ENCODE data around the gene ST3GAL3. TPM values are rescaled to one million over a fixed set of nuclear protein-coding genes. Genes with fewer than 3 reads are reported as not detected.

The ST3GAL3 gene
- total RNA-seq, 1 experiment from 2014 or later: 4.6 TPM

DNA sequence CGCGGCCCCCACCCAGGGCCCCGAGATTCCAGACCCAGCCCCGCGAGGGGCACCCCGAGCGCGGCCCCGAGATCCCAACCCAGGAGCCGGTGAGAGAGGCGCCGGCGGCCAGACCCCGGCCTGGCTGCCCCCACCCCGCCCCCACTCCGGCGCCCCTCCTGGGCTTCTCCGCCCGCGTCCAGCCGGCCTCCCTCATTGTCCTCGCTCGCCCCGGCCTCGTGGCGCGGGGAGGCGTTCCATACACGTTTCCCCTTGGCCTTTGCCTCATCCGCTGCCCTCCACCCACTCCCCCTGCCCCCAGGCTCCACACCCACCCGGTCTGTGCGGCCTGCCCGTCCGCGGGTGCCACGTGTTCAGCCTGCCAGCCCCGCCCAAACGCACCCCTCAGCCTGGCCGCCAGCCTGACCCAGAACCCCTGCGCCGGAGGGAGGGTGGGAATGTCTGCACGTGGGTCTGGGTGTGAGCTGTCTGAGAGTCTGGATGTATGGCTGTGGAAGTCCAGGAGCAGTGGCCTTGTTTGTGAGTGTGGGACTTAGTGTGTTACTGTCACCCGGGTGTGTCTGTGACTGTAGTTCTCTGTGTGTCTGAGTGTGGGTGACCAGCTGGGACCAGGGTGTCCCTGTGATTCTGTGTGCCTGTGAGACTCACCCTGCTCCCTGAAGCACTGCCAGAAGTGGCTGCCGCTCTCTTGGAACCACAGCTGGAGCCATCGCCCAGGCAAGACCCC, 272.4 kb downstream of the ST3GAL3 start:
- DNase-seq (ENCODE audit: low spot score): peak; percentile 51

DNA sequence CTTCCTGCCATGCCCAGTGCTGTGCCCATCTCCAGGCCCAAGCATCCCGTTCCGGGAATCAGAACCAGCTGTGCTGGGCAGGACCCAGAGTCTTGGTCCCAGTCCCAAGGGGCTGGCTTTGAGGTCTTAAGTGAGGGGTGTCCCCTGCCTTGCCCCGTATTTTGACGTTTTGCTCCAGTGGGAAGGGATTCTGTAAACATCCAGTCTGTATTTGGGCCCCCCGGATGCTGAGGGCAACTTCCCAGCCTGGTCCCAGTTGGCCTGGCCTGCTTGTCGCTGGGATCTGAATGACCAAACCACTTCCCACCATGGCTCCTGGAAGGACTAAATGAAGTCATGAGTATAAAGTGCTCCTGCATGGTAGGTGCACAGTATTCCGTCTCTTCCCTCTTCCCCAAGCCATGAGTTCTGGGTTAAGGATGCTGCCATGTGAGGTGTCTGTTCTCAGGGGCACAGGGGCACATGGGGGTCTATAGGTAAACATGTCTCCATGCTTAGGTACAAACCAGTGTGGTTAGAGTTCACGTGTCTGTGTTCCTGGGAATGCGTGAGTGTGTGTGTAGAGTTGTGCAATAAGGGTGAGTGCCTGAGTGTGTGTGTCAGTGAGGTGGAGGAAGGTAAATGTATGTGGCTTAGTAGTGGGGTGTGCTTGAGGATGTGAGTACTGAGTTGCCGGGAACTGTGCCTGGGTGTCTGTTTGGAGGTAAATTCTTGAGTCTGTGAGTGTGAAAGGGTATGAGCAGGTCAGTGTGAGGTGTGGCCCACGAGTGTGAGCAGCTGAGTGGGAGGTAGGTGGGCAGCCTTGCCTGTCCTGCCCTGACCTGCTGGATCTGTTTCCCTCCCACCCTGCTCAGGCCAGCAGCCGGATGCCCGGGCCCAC, 273.2 kb downstream of the ST3GAL3 start:
- DNase-seq (ENCODE audit: low spot score): peak; percentile 39

Small RNAs within 50 kb of the gene (small RNA-seq; reads per million reads assigned to genes)
- gene AL451062.2 (not detected), gene RF00026 (not detected)

Other genes with a start within 250 kb of the ST3GAL3 start
- 101 and 122 TPM in 2 replicates for gene PTPRF, start 176.7 kb upstream of the ST3GAL3 start, total RNA-seq (2014; rRNA removed; shearing (Covaris generic))
- gene KDM4A, start 57.4 kb upstream of the ST3GAL3 start, total RNA-seq (2014; rRNA removed; shearing (Covaris generic)): 23.0 and 25.2 TPM in 2 replicates
- gene ARTN, start 226.3 kb downstream of the ST3GAL3 start, total RNA-seq (2014; rRNA removed; shearing (Covaris generic)): not detected in 2 replicates
- 19.1 and 24.6 TPM in 2 replicates for gene IPO13, start 239.4 kb downstream of the ST3GAL3 start, total RNA-seq (2014; rRNA removed; shearing (Covaris generic))